AML-193 (cell line): ENCODE data around the gene FSTL5.

ENCODE experiments used
- DNase-seq, 2 experiments: peaks; one replicate each; lab custom pipeline; 2025; lab: John Stamatoyannopoulos, UW

FSTL5 gene

GRCh38 chr4:161581262-161582230, 582.3 kb downstream of the FSTL5 start:
- DNase-seq = peak; percentile 5

DNA sequence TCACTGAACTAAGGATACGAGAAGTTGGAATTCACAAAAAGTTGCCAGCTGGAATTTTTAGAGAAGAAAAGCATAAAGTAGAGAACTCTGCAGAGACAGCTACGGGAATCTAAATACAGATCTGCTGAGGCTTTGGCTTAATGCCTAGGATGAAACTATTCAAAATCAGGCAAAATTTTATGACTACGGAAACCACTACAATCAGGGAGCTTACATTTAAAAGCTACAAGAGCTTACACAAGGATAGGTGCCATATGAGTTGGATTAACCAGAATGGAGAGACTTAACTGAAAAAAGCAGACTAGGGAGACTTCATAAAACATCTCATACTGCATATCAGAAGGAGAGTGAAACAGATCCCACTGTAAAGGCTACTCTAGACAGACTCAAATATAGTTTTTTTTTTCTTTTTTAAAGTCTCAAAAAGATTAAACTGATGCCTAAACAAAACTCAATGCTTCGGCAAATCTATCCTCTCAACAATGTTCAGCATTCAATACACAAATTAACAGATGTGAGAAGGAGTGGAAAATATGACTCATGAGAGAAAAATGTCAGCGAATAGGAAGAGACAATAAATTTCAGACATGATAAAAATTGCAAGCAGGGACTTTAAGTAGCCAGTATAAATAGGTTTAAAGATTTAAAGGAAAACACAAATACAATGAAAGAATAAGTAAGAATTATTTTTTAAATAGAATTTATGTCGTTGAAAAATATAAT, 586.1 kb downstream of the FSTL5 start:
- no peak for DNase-seq

GRCh38 chr4:161573836-161574235, 590.0 kb downstream of the FSTL5 start:
- DNase-seq = no peak

- DNase-seq = no peak
These were observed 599.5 kb downstream of the FSTL5 start for GRCh38 chr4:161564230-161564834.

DNA sequence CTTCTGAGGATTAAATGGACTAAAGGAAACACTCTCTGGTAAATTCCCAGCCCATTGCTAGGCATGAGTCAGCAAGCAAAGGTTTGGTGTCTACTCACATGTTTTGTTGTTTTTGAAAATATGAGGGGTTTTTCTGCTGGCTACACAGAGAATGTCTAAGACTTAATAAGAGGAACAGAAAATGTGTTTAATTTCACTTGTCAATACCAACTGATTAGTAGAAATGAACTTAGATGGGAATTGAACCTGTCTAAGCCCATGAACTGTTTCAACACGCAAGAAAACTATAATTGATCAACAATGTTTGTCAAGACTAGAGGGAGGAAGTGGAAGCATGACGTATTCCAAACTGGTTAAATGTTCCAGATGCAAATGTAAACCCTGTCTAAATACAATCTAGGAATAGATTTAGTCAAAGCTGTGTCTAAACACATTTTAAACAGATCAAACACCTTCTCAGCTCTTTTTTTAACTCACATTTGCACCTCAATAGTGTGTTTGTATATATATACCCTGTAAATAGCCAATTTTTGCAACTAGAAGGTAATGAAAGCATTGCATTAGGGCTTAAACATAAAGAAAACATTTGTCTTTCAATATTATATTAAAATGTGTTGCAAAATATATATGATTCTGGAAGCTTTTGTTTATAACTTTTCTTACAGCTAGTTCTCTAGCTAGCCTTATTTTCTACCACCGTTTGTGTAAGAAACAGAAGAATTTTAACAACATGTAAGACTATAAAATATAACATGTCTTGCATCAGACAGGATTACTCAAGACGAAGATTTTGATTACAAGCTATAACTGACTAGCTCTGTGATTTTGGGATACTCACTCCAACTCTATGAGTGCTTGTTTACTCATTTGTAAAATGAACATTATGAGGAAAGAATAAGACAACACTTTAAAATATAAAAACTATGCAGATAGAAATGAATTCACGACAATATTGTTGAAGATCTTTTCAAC, 607.8 kb downstream of the FSTL5 start:
- no peak for DNase-seq

GRCh38 chr4:161554372-161554990, 609.3 kb downstream of the FSTL5 start:
- DNase-seq = no peak

GRCh38 chr4:161546902-161547301, 616.9 kb downstream of the FSTL5 start:
- DNase-seq = no peak

- no peak for DNase-seq
These were observed 623.5 kb downstream of the FSTL5 start for GRCh38 chr4:161540265-161540664.

- no peak for DNase-seq
These were observed 624.9 kb downstream of the FSTL5 start for GRCh38 chr4:161538941-161539340.

- no peak for DNase-seq
These were observed 633.1 kb downstream of the FSTL5 start for GRCh38 chr4:161530710-161531109.

DNA sequence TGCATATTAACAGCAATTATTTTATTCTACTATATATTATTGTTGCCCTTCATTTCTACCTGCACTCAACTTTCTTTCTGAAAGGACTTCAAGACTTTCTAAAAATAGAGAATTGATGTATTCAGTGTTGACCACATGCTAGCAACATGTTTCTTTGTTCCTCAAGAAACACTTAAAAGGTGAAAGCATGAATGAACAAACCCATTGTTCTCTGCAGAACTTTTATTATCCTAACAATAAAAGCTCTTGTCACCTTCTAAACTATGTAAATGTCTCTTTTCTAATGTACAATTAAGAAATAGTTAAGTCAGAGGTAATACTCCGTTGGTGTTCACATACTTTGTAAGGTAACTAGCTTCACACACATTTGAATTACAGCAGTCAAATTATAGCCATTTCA, 638.7 kb downstream of the FSTL5 start:
- DNase-seq = no peak

DNA sequence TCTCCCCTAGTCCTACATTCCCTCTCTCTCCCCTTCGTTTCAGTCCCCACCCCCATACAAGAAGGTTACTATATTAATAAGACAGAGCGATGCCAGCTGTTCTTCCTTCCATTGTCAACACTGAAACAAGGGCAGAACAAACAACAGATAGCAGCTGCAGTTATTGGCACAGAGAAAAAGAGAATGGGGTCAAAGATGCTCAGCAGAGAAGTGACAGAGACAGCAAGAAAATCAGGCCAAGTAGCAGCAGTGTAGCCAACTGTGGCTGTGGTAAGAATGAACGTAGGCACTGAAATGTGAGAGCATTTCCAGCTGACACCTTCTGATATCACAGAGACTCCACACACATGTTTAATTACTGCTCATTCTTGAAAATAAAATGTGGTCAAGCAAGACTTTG, 641.8 kb downstream of the FSTL5 start:
- DNase-seq = no peak

DNA sequence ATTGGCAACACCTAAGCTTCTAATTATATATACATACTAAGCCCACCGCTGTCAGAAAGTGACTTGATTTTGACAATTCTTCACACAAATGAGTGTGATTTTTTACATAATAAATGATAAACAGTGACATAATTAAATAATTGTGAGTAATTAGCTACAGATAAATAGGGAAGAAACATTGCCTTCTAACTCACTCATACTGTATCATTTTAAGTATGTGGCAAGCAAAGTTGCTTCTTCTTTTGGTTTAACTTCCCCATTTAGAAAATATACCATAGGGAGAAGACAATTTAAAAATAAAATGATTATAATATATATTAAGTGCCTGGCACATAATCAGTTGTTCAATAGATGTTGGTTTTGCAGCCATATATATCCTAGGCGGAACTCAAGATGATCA, 644.2 kb downstream of the FSTL5 start:
- peak; percentile 55 to 63 for DNase-seq

GRCh38 chr4:161517941-161518340, 645.9 kb downstream of the FSTL5 start:
- no peak for DNase-seq

DNA sequence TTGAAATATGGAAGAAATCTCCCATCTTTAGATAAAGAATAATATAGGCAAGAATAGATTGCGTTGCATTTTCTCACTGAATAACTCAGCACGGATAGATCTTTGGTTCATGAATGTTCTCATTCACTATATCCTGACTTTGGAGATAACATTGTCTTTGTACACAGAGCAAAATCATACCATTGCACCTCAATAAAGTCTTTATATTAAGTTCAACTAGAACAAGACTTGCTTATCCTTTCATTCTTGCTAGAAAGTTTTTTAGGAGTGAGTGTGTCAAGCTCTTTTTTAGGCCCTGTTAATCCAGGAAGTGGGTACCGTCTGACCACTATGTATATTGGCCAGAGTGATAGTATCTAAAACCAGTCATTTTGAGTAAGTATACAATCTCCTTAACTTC, 658.7 kb downstream of the FSTL5 start:
- DNase-seq = no peak

- no peak for DNase-seq
These were observed 665.6 kb downstream of the FSTL5 start for GRCh38 chr4:161498155-161498554.

DNA sequence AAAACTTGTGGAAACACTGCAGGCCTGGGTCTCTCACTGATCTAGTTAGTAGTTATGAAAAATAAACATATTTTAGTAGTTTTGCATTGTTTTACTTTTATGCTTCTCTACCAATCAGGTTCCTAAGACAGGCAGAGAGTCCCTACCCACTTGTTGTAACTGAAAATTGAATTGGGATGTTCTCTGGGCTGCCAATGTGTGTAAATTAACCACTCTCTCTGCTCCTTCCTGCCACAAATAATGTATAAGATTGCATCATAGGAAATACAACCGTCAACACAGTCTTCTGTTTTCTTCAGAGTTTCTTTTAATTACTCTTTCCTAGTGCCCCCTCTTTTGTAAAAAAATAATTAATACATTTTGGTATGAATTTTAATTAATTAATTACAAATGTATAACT, 677.3 kb downstream of the FSTL5 start:
- peak; percentile 71 to 78 for DNase-seq

- no peak for DNase-seq
These were observed 697.5 kb downstream of the FSTL5 start for GRCh38 chr4:161466316-161466715.

GRCh38 chr4:161463436-161463835, 700.4 kb downstream of the FSTL5 start:
- DNase-seq = no peak

DNA sequence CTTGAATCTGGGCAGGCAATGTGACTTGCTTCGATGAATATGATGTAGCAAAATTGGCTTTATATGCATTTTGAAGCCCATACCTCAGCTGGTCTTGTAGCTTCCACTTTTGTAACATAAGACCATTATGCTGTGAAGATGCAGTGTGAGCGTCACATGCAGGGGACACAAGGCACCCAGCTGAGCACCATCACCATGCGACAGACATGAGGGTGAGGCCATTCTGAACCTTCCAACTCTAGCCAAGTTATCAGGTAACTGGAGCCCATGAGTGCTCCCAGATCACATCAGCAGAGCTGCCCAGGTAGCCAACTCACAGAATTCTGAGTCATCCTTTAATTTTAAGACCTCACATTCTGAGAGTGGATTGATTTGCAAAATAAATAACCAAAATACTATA, 705.9 kb downstream of the FSTL5 start:
- DNase-seq = no peak

DNA sequence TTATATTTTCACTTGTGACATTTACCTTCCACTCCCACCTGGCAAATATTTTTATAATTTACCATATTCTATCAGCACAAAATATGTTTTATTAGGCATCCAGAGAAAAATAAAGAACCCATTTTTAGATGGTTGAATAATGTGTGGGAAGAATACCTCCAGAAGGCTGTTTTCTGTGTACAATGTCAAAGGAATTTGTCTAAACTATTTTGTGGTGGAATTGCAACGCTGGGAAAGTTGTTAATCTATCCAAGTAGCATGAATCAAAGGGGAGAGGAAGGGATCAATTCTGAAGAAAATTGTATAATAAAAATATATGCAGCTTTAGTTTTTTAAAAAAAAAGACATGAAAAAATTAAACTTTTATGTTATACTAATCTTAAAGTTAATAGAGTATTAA, 706.5 kb downstream of the FSTL5 start:
- DNase-seq = no peak
